ENCODE results near the gene SGCD.

The SGCD gene

GRCh38 chr5:156405988-156406387 lies 79.0 kb downstream of the SGCD start:
- no peak for DNase-seq

- no peak for DNase-seq
Observed at GRCh38 chr5:156407251-156407650, 80.3 kb downstream of the SGCD start.

- no peak for DNase-seq
Observed at GRCh38 chr5:156409834-156410233, 82.9 kb downstream of the SGCD start.

- DNase-seq, result no peak
Observed at GRCh38 chr5:156411185-156411613, 84.2 kb downstream of the SGCD start.

GRCh38 chr5:156411957-156412356 lies 85.0 kb downstream of the SGCD start:
- no peak for DNase-seq

- no peak for DNase-seq
Observed at GRCh38 chr5:156414391-156414790, 87.4 kb downstream of the SGCD start.

GRCh38 chr5:156419661-156420060 lies 92.7 kb downstream of the SGCD start:
- no peak for DNase-seq

GRCh38 chr5:156420665-156421064 lies 93.7 kb downstream of the SGCD start:
- DNase-seq, result no peak

- no peak for DNase-seq
Observed at GRCh38 chr5:156421798-156422197, 94.8 kb downstream of the SGCD start.

- DNase-seq, result no peak
Observed at GRCh38 chr5:156423597-156423996, 96.6 kb downstream of the SGCD start.

GRCh38 chr5:156427315-156427714 lies 100.4 kb downstream of the SGCD start:
- no peak for DNase-seq

GRCh38 chr5:156431956-156432829 lies 105.2 kb downstream of the SGCD start:
- DNase-seq, result no peak

GRCh38 chr5:156432830-156433105 lies 105.8 kb downstream of the SGCD start:
- DNase-seq, result no peak

GRCh38 chr5:156434471-156434870 lies 107.5 kb downstream of the SGCD start:
- no peak for DNase-seq

GRCh38 chr5:156435101-156435500 lies 108.1 kb downstream of the SGCD start:
- DNase-seq, result no peak

GRCh38 chr5:156438076-156438475 lies 111.1 kb downstream of the SGCD start:
- no peak for DNase-seq

- no peak for DNase-seq
Observed at GRCh38 chr5:156444753-156445291, 117.9 kb downstream of the SGCD start.

- DNase-seq, result no peak
Observed at GRCh38 chr5:156446526-156446925, 119.6 kb downstream of the SGCD start.

GRCh38 chr5:156450778-156451177 lies 123.8 kb downstream of the SGCD start:
- no peak for DNase-seq

GRCh38 chr5:156451505-156451904 lies 124.5 kb downstream of the SGCD start:
- no peak for DNase-seq

- no peak for DNase-seq
Observed at GRCh38 chr5:156456857-156457256, 129.9 kb downstream of the SGCD start.

- no peak for DNase-seq
Observed at GRCh38 chr5:156459812-156460385, 132.9 kb downstream of the SGCD start.

- no peak for DNase-seq
Observed at GRCh38 chr5:156460471-156460870, 133.5 kb downstream of the SGCD start.

GRCh38 chr5:156466871-156467270 lies 139.9 kb downstream of the SGCD start:
- no peak for DNase-seq

GRCh38 chr5:156469636-156470035 lies 142.7 kb downstream of the SGCD start:
- DNase-seq, result no peak
